WTC11 (cell line): Measurements from ENCODE around the gene BTNL9. TPM values are rescaled to one million over a fixed set of nuclear protein-coding genes. Genes with fewer than 3 reads are reported as not detected.
A peak's percentile ranks its signal among the peaks of the same experiment; 100 is the strongest.

ENCODE experiments used
- ATAC-seq: fragments of 200-7000 bp; cut with Tn5 transposase; 2 replicates; pipeline ENCODE4 v1.10.0; 2021; ENCODE audit warnings: mild to moderate bottlenecking, moderate library complexity
- CTCF ChIA-PET: fragments of 300-600 bp; sonication (Branson Sonifier 250); formaldehyde crosslinking; loops from one replicate; lab custom pipeline; 2021; ENCODE audit warnings: antibody characterized with exemption; lab: Charles Lee
- POLR2A ChIA-PET: fragments of 350-600 bp; sonication (Branson Sonifier 250); formaldehyde crosslinking; loops from one replicate; lab custom pipeline; 2021; ENCODE audit warnings: antibody characterized with exemption; lab: Charles Lee
- DNase-seq: peaks from one replicate; pipeline ENCODE4 v3.0.0; 2021; ENCODE audit warnings: low spot score
- H3K27ac Mint-ChIP-seq: 2 replicates; pipeline ENCODE4 v1.8.0; 2021; ENCODE audit warnings: mixed read lengths
- H3K27me3 Mint-ChIP-seq: 2 replicates; pipeline ENCODE4 v1.8.0; 2021; ENCODE audit warnings: low read depth, mild to moderate bottlenecking, moderate library complexity, mixed read lengths
- H3K36me3 Mint-ChIP-seq: 2 replicates; pipeline ENCODE4 v1.8.0; 2021; ENCODE audit warnings: mixed read lengths
- H3K4me1 Mint-ChIP-seq: 2 replicates; pipeline ENCODE4 v1.8.0; 2022; ENCODE audit warnings: mixed read lengths
- H3K4me3 Mint-ChIP-seq: 2 replicates; pipeline ENCODE4 v1.8.0; 2021; ENCODE audit warnings: mild to moderate bottlenecking, moderate library complexity, mixed read lengths
- H3K9me3 Mint-ChIP-seq: 2 replicates; pipeline ENCODE4 v1.8.0; 2021; ENCODE audit warnings: mixed read lengths
- ELF4 ChIP-seq: sonication (generic); formaldehyde crosslinking; IDR thresholded peaks from 2 replicates; pipeline ENCODE4 v1.8.1; 2022; ENCODE audit warnings: low read depth, mild to moderate bottlenecking, moderate library complexity, missing genetic modification reagents
- ETV6 ChIP-seq: sonication (generic); formaldehyde crosslinking; IDR thresholded peaks from 2 replicates; pipeline ENCODE4 v1.8.1; 2022; ENCODE audit warnings: mild to moderate bottlenecking, missing genetic modification reagents
- GABPB1 ChIP-seq: sonication (generic); formaldehyde crosslinking; IDR thresholded peaks from 2 replicates; pipeline ENCODE4 v1.8.1; 2023; ENCODE audit warnings: mild to moderate bottlenecking, missing genetic modification reagents
- IRF2 ChIP-seq: sonication (generic); formaldehyde crosslinking; IDR thresholded peaks from 2 replicates; pipeline ENCODE4 v1.8.0; 2022; ENCODE audit warnings: low read depth, missing genetic modification reagents, borderline replicate concordance
- PRRX2 ChIP-seq: fragments of 250-450 bp; sonication (Bioruptor Pico); IDR thresholded peaks from 2 replicates; pipeline ENCODE4 v1.8.0; 2021; ENCODE audit warnings: mild to moderate bottlenecking
- ZNF232 ChIP-seq: sonication (generic); formaldehyde crosslinking; IDR thresholded peaks from 2 replicates; pipeline ENCODE4 v1.8.0; 2022; ENCODE audit warnings: mild to moderate bottlenecking, missing genetic modification reagents
- total RNA-seq: library from RNA; stranded (reverse); gene quantifications from 3 replicates; pipeline ENCODE4 v1.2.3, GENCODE V29; 2021
- TF ChIP-seq, protein P1 (sequence below): fragments of 250-450 bp; sonication (Bioruptor Pico); IDR thresholded peaks from 2 replicates; pipeline ENCODE4 v1.9.0; 2021; ENCODE audit warnings: mild to moderate bottlenecking, borderline replicate concordance
- TF ChIP-seq, protein P2 (sequence below): sonication (generic); formaldehyde crosslinking; IDR thresholded peaks from 2 replicates; pipeline ENCODE4 v1.8.1; 2022; ENCODE audit warnings: low read depth, mild to moderate bottlenecking, moderate library complexity, missing genetic modification reagents, borderline replicate concordance
- TF ChIP-seq, protein P3 (sequence below): sonication (generic); formaldehyde crosslinking; IDR thresholded peaks from 2 replicates; pipeline ENCODE4 v1.8.1; 2022; ENCODE audit warnings: mild to moderate bottlenecking, missing genetic modification reagents, moderate library complexity, borderline replicate concordance
- TF ChIP-seq, protein P4 (sequence below): sonication (generic); formaldehyde crosslinking; IDR thresholded peaks from 2 replicates; pipeline ENCODE4 v1.8.0; 2022; ENCODE audit warnings: mild to moderate bottlenecking, missing genetic modification reagents
- TF ChIP-seq, protein P5 (sequence below): sonication (generic); formaldehyde crosslinking; IDR thresholded peaks from 2 replicates; pipeline ENCODE4 v1.8.1; 2023; ENCODE audit warnings: mild to moderate bottlenecking, moderate library complexity, missing genetic modification reagents
- TF ChIP-seq, protein P6 (sequence below): sonication (generic); formaldehyde crosslinking; IDR thresholded peaks from 2 replicates; pipeline ENCODE4 v1.8.0; 2023; ENCODE audit warnings: missing genetic modification reagents, mild to moderate bottlenecking, borderline replicate concordance
- TF ChIP-seq, protein P7 (sequence below): sonication (generic); formaldehyde crosslinking; IDR thresholded peaks from 2 replicates; pipeline ENCODE4 v1.8.0; 2022; ENCODE audit warnings: missing genetic modification reagents

Gene BTNL9
- total RNA-seq, 1 experiment from 2014 or later: 3.4 TPM

DNA sequence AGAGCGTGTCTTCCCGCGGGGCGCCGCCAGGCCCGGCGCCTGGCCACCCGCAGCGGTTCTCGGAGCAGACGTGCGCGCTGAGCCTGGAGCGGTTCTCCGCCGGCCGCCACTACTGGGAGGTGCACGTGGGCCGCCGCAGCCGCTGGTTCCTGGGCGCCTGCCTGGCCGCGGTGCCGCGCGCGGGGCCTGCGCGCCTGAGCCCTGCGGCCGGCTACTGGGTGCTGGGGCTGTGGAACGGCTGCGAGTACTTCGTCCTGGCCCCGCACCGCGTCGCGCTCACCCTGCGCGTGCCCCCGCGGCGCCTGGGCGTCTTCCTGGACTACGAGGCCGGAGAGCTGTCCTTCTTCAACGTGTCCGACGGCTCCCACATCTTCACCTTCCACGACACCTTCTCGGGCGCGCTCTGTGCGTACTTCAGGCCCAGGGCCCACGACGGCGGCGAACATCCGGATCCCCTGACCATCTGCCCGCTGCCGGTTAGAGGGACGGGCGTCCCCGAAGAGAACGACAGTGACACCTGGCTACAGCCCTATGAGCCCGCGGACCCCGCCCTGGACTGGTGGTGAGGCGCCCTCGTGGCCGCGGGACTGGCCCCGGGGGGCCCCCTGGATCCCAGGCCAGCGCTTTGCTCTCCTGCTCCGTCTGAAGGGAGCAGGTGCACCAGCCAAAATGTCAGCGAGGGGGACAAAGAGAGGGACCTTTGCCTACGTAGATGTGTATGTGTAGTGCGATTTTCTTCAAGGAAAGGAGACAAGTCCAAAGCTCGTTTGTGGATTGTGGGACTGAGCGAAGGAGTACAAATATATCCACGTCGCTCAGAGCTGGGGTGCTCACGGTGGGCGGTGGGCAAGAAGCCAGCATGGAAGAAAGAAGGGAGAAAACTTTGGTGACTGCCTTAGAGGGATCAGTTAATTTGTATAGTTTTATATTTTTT, 19.5 kb downstream of the BTNL9 start (continued):
- TF ChIP-seq, protein P1, sequence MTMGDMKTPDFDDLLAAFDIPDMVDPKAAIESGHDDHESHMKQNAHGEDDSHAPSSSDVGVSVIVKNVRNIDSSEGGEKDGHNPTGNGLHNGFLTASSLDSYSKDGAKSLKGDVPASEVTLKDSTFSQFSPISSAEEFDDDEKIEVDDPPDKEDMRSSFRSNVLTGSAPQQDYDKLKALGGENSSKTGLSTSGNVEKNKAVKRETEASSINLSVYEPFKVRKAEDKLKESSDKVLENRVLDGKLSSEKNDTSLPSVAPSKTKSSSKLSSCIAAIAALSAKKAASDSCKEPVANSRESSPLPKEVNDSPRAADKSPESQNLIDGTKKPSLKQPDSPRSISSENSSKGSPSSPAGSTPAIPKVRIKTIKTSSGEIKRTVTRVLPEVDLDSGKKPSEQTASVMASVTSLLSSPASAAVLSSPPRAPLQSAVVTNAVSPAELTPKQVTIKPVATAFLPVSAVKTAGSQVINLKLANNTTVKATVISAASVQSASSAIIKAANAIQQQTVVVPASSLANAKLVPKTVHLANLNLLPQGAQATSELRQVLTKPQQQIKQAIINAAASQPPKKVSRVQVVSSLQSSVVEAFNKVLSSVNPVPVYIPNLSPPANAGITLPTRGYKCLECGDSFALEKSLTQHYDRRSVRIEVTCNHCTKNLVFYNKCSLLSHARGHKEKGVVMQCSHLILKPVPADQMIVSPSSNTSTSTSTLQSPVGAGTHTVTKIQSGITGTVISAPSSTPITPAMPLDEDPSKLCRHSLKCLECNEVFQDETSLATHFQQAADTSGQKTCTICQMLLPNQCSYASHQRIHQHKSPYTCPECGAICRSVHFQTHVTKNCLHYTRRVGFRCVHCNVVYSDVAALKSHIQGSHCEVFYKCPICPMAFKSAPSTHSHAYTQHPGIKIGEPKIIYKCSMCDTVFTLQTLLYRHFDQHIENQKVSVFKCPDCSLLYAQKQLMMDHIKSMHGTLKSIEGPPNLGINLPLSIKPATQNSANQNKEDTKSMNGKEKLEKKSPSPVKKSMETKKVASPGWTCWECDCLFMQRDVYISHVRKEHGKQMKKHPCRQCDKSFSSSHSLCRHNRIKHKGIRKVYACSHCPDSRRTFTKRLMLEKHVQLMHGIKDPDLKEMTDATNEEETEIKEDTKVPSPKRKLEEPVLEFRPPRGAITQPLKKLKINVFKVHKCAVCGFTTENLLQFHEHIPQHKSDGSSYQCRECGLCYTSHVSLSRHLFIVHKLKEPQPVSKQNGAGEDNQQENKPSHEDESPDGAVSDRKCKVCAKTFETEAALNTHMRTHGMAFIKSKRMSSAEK: no peak
- TF ChIP-seq, protein P2, sequence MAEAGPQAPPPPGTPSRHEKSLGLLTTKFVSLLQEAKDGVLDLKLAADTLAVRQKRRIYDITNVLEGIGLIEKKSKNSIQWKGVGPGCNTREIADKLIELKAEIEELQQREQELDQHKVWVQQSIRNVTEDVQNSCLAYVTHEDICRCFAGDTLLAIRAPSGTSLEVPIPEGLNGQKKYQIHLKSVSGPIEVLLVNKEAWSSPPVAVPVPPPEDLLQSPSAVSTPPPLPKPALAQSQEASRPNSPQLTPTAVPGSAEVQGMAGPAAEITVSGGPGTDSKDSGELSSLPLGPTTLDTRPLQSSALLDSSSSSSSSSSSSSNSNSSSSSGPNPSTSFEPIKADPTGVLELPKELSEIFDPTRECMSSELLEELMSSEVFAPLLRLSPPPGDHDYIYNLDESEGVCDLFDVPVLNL (CRISPR knock-in tag): no peak
- TF ChIP-seq, protein P3, sequence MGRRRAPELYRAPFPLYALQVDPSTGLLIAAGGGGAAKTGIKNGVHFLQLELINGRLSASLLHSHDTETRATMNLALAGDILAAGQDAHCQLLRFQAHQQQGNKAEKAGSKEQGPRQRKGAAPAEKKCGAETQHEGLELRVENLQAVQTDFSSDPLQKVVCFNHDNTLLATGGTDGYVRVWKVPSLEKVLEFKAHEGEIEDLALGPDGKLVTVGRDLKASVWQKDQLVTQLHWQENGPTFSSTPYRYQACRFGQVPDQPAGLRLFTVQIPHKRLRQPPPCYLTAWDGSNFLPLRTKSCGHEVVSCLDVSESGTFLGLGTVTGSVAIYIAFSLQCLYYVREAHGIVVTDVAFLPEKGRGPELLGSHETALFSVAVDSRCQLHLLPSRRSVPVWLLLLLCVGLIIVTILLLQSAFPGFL (CRISPR knock-in tag): no peak

DNA sequence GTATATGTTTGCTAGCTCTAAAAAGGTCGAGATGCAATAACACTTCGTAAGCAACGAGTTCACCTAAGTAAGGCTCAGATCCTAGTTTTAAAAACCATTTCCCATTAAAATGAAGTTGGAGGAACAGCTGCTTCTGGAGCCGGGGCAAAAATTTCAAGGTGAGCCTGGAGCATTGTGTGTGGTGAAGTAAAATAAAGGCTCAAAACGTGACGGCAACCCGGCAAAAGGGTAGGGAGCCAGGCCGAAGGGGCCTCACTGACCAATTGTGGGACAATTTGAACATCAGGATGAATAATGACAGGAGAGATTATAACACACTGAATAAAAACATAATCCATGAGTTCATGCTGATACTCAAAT, 20.1 kb downstream of the BTNL9 start:
- DNase-seq: no peak
- Mint-ChIP-seq H3K27me3 (peaks cover 85% of the 10 kb centered on the region), H3K27ac (no peak overlapping the region), H3K4me1 (peaks cover 20% of the 10 kb centered on the region), H3K4me3 (peak overlapping the region; percentile 68; the same call in 1 of the 2 replicates), H3K36me3 (no peaks in the 10 kb centered on the region), H3K9me3 (peaks cover 4% of the 10 kb centered on the region)
- ChIA-PET POLR2A (no interaction called here), CTCF (interaction anchor here (0.9 kb wide), 1 partner anchor 191 kb away, joined by 3 read pairs; no protein-coding TSS in a partner anchor)
- ATAC-seq: no peak
- no peak for TF ChIP-seq GABPB1 (CRISPR knock-in tag)
- TF ChIP-seq ELF4: no peak
- TF ChIP-seq, protein P4, sequence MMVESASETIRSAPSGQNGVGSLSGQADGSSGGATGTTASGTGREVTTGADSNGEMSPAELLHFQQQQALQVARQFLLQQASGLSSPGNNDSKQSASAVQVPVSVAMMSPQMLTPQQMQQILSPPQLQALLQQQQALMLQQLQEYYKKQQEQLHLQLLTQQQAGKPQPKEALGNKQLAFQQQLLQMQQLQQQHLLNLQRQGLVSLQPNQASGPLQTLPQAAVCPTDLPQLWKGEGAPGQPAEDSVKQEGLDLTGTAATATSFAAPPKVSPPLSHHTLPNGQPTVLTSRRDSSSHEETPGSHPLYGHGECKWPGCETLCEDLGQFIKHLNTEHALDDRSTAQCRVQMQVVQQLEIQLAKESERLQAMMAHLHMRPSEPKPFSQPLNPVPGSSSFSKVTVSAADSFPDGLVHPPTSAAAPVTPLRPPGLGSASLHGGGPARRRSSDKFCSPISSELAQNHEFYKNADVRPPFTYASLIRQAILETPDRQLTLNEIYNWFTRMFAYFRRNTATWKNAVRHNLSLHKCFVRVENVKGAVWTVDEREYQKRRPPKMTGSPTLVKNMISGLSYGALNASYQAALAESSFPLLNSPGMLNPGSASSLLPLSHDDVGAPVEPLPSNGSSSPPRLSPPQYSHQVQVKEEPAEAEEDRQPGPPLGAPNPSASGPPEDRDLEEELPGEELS (CRISPR knock-in tag): no peak
- TF ChIP-seq, protein P5, sequence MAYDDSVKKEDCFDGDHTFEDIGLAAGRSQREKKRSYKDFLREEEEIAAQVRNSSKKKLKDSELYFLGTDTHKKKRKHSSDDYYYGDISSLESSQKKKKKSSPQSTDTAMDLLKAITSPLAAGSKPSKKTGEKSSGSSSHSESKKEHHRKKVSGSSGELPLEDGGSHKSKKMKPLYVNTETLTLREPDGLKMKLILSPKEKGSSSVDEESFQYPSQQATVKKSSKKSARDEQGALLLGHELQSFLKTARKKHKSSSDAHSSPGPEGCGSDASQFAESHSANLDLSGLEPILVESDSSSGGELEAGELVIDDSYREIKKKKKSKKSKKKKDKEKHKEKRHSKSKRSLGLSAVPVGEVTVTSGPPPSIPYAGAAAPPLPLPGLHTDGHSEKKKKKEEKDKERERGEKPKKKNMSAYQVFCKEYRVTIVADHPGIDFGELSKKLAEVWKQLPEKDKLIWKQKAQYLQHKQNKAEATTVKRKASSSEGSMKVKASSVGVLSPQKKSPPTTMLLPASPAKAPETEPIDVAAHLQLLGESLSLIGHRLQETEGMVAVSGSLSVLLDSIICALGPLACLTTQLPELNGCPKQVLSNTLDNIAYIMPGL (CRISPR knock-in tag): no peak
- no peak for TF ChIP-seq ZNF232 (CRISPR knock-in tag)
- TF ChIP-seq ETV6: no peak
- TF ChIP-seq PRRX2 (CRISPR knock-in tag): no peak
- TF ChIP-seq, protein P6, sequence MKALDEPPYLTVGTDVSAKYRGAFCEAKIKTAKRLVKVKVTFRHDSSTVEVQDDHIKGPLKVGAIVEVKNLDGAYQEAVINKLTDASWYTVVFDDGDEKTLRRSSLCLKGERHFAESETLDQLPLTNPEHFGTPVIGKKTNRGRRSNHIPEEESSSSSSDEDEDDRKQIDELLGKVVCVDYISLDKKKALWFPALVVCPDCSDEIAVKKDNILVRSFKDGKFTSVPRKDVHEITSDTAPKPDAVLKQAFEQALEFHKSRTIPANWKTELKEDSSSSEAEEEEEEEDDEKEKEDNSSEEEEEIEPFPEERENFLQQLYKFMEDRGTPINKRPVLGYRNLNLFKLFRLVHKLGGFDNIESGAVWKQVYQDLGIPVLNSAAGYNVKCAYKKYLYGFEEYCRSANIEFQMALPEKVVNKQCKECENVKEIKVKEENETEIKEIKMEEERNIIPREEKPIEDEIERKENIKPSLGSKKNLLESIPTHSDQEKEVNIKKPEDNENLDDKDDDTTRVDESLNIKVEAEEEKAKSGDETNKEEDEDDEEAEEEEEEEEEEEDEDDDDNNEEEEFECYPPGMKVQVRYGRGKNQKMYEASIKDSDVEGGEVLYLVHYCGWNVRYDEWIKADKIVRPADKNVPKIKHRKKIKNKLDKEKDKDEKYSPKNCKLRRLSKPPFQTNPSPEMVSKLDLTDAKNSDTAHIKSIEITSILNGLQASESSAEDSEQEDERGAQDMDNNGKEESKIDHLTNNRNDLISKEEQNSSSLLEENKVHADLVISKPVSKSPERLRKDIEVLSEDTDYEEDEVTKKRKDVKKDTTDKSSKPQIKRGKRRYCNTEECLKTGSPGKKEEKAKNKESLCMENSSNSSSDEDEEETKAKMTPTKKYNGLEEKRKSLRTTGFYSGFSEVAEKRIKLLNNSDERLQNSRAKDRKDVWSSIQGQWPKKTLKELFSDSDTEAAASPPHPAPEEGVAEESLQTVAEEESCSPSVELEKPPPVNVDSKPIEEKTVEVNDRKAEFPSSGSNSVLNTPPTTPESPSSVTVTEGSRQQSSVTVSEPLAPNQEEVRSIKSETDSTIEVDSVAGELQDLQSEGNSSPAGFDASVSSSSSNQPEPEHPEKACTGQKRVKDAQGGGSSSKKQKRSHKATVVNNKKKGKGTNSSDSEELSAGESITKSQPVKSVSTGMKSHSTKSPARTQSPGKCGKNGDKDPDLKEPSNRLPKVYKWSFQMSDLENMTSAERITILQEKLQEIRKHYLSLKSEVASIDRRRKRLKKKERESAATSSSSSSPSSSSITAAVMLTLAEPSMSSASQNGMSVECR (CRISPR knock-in tag): no peak
- no peak for TF ChIP-seq IRF2 (CRISPR knock-in tag)
- TF ChIP-seq, protein P7, sequence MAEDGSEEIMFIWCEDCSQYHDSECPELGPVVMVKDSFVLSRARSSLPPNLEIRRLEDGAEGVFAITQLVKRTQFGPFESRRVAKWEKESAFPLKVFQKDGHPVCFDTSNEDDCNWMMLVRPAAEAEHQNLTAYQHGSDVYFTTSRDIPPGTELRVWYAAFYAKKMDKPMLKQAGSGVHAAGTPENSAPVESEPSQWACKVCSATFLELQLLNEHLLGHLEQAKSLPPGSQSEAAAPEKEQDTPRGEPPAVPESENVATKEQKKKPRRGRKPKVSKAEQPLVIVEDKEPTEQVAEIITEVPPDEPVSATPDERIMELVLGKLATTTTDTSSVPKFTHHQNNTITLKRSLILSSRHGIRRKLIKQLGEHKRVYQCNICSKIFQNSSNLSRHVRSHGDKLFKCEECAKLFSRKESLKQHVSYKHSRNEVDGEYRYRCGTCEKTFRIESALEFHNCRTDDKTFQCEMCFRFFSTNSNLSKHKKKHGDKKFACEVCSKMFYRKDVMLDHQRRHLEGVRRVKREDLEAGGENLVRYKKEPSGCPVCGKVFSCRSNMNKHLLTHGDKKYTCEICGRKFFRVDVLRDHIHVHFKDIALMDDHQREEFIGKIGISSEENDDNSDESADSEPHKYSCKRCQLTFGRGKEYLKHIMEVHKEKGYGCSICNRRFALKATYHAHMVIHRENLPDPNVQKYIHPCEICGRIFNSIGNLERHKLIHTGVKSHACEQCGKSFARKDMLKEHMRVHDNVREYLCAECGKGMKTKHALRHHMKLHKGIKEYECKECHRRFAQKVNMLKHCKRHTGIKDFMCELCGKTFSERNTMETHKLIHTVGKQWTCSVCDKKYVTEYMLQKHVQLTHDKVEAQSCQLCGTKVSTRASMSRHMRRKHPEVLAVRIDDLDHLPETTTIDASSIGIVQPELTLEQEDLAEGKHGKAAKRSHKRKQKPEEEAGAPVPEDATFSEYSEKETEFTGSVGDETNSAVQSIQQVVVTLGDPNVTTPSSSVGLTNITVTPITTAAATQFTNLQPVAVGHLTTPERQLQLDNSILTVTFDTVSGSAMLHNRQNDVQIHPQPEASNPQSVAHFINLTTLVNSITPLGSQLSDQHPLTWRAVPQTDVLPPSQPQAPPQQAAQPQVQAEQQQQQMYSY (CRISPR knock-in tag): no peak
- TF ChIP-seq, protein P3 (CRISPR knock-in tag): no peak
